ENCODE data around the gene DHRS3. TPM values are rescaled to one million over a fixed set of nuclear protein-coding genes. Genes with fewer than 3 reads are reported as not detected.

DHRS3 gene
- total RNA-seq = 111 TPM

DNA sequence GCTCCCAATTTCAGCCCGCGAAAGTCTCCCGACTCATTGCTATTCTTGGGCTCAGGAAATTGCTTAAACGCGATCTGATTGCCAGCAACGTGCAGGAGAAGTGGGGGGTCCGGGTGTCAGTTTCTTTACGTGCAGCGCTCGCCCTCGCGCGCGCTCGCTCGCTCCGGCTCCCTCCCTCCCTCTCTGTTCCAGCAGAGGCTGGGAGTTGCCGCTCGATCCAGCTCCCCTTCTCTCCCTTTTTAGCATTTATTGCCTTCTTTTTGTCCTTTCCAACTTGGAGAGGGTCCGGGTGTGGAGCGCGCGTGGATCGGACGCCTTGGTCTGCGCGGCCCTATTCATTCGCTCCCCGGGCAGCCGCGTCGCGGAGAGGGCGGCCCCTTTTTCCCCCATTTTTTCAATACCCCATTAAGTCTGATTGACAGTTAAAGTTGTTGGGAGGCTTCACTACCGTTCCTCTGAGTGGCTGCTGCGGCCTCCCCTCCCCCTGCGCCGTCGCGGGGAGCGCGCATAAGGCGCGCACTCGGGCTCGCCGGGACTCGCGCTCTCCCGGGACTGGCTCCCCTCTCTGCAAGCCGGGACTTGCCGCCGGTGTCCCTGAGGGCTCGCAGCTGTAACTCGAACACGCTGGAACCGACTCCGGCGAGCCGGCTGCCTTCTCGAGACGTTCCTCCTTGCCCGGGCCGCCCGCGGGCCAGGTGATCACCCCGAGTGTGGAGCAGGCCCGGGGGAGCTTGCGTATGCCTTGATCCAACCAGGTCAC is at the start of gene DHRS3:
Gene DHRS3 (minus strand): TSS at position 310 of the 760 bp plus-strand sequence. CDS start 862 bp downstream, outside the sequence.
- Histone ChIP-seq H3K4me1 (peaks cover 60% of the 10 kb centered on the region), H3K27me3 (no peaks in the 10 kb centered on the region), H3K27ac (peak within 1 kb of the TSS; percentile 95), H3K36me3 (no peaks in the 10 kb centered on the region), H3K9me3 (no peaks in the 10 kb centered on the region), H3K4me3 (peak within 1 kb of the TSS; percentile 87 to 90)
- TF ChIP-seq POLR2A (IDR thresholded peaks at IDR 0.05) (peak in 1 of 2 donors; percentile 53), POLR2AphosphoS5 (IDR thresholded peaks at IDR 0.05; ENCODE audit: insufficient read depth in 1 of 2, low read depth in 1 of 2) (peak; percentile 77 to 88)
- TF ChIP-seq, protein P1, sequence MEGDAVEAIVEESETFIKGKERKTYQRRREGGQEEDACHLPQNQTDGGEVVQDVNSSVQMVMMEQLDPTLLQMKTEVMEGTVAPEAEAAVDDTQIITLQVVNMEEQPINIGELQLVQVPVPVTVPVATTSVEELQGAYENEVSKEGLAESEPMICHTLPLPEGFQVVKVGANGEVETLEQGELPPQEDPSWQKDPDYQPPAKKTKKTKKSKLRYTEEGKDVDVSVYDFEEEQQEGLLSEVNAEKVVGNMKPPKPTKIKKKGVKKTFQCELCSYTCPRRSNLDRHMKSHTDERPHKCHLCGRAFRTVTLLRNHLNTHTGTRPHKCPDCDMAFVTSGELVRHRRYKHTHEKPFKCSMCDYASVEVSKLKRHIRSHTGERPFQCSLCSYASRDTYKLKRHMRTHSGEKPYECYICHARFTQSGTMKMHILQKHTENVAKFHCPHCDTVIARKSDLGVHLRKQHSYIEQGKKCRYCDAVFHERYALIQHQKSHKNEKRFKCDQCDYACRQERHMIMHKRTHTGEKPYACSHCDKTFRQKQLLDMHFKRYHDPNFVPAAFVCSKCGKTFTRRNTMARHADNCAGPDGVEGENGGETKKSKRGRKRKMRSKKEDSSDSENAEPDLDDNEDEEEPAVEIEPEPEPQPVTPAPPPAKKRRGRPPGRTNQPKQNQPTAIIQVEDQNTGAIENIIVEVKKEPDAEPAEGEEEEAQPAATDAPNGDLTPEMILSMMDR (IDR thresholded peaks at IDR 0.05) = no peak
- intact Hi-C loops (cut with DNase I) = loop anchor here (2.0 to 10.0 kb wide), 5 partner anchors 77 to 303 kb away; no protein-coding TSS in a partner anchor
- DNase-seq (ENCODE audit: extremely low spot score in 2 of 2) = peak in 1 of 2 donors; percentile 97

- Histone ChIP-seq H3K27ac (no peak overlapping the region), H3K9me3 (no peaks in the 10 kb centered on the region), H3K4me1 (no peaks in the 10 kb centered on the region), H3K4me3 (no peak overlapping the region), H3K36me3 (no peaks in the 10 kb centered on the region), H3K27me3 (no peaks in the 10 kb centered on the region)
- no peak for DNase-seq (ENCODE audit: extremely low spot score in 2 of 2)
- intact Hi-C loops (cut with DNase I) = no loop called here
- TF ChIP-seq POLR2AphosphoS5 (IDR thresholded peaks at IDR 0.05; ENCODE audit: insufficient read depth in 1 of 2, low read depth in 1 of 2) = no peak
- TF ChIP-seq POLR2A (IDR thresholded peaks at IDR 0.05) = no peak
- TF ChIP-seq, protein P1 (IDR thresholded peaks at IDR 0.05) = no peak
Observed at GRCh38 chr1:12666141-12666735, 48.2 kb upstream of the DHRS3 start.

GRCh38 chr1:12665511-12665910 is 47.5 kb upstream of the DHRS3 start:
- no peaks in the 10 kb centered on the region for H3K36me3 ChIP-seq
- intact Hi-C loops (cut with DNase I) = no loop called here
- DNase-seq (ENCODE audit: extremely low spot score in 2 of 2) = no peak
- H3K9me3 ChIP-seq = no peaks in the 10 kb centered on the region
- H3K4me3 ChIP-seq = no peak overlapping the region
- TF ChIP-seq POLR2AphosphoS5 (IDR thresholded peaks at IDR 0.05; ENCODE audit: insufficient read depth in 1 of 2, low read depth in 1 of 2) (no peak), POLR2A (IDR thresholded peaks at IDR 0.05) (no peak)
- TF ChIP-seq, protein P1 (IDR thresholded peaks at IDR 0.05) = no peak
- no peak overlapping the region for H3K27ac ChIP-seq
- H3K4me1 ChIP-seq = no peaks in the 10 kb centered on the region
- no peaks in the 10 kb centered on the region for H3K27me3 ChIP-seq

DNA sequence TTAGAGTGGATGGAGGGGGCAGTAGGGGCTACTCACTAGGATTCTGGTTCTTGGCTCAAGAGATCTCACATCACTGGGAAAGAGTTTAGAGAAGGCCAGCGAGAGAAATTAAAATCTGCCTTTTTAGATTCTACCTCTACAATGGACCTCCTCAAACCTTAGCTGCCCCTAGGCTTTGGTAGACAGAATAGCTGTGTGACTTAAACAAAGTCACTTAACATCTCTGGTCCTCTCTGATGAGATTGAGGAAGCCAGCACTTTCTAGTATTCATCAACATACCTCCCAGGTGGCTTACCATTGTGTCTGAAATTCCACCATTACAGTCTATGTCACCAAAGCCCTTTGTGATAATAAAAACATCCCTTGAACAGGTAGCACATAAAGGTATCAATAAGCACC is 44.5 kb upstream of the DHRS3 start:
- Histone ChIP-seq H3K4me3 (no peak overlapping the region), H3K9me3 (no peaks in the 10 kb centered on the region), H3K4me1 (no peaks in the 10 kb centered on the region), H3K36me3 (no peaks in the 10 kb centered on the region), H3K27me3 (no peaks in the 10 kb centered on the region), H3K27ac (no peak overlapping the region)
- TF ChIP-seq POLR2AphosphoS5 (IDR thresholded peaks at IDR 0.05; ENCODE audit: insufficient read depth in 1 of 2, low read depth in 1 of 2) = no peak
- TF ChIP-seq, protein P1 (IDR thresholded peaks at IDR 0.05) = no peak
- TF ChIP-seq POLR2A (IDR thresholded peaks at IDR 0.05) = no peak
- DNase-seq (ENCODE audit: extremely low spot score in 2 of 2) = no peak
- intact Hi-C loops (cut with DNase I) = no loop called here

All from vagina (tissue), 2 donors.